ENCODE measurements around the gene WDR90.

Gene WDR90

DNA sequence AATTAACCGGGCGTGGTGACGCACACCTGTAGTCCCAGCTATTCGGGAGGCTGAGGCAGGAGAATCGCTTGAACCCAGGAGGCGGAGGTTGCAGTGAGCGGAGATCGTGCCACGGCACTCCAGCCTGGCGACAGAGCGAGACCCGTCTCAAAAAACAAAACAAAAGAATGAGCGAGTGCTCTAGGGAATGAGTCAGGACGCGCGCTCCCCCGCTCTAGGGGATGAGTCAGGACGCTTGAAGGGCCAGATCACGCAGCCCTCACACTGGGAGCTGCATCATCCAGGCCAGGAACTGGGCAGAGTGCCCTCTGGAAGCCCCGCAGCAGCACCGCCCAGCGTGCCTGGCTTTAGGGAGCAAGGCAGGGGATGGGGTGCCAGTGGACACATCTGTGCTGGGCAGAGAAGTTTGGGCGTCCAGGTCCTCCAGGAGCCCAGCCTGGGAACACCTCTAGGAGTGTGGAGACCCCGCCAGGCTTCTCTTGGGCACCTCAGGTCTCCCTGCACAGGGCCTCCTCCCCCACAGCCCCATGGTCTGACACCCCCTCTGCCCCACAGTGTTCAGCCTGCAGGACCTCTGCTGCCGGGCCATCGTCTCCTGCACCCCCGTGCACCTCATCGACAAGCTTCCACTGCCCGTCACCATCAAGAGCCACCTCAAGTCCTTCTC, 22.2 kb upstream of the WDR90 start:
- DNase-seq = no peak

DNA sequence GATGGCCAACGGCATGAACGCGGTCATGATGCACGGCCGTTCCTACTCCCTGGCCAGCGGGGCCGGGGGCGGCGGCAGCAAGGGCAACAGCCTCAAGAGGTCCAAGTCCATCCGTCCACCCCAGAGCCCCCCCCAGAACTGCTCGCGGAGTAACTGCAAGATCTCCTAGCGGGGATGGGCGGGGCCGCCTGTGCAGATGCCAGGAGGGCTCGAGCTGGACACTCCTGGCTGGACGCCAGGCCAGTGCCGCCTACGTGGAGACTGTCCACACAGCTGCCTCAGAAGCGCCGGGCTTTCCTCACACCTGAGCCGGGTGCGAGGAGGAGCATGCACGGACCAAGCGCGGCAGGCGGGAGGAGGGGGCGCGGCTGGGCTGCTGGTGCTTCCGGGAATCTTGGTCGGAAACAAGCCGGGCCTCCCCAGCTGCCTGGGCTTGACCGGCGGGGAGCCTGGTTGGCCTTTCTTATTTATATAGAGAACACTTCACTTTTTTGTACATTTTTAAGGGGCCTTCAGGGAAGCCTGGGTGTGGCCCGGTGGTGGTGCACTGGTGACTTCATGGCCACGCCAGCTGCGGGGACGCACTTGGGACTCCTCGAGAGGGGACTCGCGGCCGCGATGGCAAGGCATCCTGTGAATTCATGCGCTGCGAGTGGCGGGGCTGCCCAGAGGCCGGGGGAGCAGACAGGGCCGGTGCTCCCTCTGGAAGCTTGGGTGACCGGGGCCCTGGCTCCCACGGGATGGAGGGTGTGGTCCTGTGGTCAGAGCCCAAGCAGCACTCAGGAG, 21.5 kb upstream of the WDR90 start:
- no peak for DNase-seq

DNA sequence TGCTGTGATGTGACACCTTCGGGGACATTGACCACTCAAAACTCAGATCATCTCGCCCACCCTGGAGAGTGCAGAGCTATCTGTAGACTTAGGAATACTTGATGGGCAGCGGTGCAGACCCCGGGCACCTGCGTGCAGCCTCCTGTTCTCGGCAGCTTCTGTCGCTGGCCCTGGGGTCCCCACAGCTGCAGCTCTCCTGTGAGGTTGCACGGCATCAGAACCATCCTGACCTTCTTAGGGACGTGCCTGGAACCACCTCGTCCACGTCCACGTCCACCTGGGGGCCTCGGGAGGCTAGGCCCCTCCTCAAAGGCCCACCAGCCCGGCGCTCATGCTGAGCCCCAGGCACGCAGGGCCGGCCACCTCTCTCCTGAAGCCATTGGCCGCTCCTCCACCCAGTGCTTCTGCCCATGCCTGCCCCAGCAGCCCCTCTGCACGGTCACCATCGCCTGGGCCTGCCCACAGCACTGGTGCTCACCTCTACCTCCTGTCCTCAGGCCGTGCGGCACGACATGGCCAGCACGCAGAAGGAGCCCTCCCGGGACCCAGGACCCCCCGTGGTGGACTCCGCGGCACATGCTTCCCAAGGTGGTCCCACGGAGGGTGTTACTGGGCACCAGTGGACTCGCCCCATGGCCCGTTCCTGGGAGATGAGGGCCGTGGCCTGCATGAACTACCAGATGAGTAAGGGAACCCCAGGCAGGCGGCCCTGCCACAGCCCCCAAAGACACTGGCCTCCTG, 20.7 kb upstream of the WDR90 start:
- DNase-seq = no peak

DNA sequence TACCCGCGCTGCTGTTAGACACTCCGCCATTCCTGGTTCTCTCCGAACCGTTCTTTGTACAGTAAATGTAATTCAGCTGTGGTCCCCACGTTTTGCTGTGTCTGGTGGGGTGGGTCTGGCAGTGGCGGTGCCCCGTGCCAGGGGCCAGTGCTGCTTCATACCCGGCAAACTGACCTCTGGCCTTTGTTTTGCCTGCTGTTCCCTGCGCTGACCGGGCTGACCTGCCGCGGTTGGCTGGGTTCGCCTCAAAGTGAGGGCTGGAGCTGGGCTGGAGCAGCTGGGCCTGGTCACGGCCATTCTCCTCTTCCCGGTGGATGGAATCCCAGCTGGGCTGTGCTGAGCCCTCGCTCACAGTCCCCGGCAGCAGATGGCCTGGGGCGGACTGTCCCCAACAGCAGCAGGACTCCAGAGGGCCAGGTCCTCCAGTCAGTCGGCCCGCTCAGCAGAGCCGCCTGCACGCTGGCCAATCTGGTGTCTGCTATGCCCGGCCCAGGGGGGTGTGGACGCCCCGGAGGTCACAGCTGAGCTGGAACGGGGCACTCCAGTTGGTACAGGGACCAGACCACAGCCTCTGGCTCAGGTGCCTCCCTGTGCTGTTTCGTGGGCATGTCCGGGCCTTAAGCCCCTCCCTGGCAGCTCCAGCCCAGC, 19.9 kb upstream of the WDR90 start:
- no peak for DNase-seq

DNA sequence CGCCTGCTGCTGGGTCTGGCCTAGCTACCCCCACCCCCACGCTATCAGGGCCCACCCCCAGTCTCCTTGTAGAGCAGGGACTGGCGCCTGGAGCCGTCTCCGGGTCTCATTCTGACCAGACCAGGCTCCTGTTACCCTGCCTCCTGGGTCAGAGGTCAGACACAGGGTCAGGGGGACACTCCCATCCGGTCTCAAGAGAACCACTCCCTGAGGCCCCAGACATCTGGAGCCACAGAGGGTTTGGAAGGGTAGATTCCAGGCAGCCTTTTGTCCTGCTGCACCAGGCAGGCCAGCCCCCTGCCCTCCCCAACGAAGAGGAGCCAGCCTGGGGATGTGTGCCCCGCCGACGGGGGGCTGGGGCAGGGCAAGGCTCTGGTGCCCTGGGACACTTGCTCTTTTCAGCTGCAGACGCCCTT, 19.3 kb upstream of the WDR90 start:
- no peak for DNase-seq

DNA sequence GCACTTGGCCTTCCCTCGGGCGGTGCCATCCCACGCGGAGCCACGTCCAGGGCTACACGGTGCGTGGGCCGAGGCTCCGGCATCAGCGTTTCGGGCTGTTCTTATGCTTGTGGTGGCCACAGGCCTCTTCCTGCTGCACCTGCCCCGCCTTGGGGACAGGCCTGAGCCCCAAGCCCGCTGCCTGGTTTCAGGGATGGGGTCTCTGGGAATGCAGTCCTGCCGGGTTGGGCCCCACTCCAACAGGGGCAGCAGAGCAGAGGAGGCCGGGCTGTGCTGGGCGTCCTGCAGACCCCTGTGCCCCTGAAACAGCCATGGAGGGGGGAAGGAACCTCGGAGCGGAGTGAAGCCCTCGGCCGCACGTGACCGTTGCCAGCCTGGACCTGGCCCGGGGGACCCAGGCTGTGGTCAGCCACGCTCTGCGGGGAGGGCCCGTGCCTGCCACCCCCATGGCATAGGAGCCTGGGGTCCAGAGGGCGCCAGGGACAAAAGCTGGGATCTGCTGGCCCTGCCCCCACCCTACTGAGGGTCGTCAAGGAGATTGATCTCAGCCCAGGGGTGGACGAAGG, 18.8 kb upstream of the WDR90 start:
- DNase-seq = no peak

DNA sequence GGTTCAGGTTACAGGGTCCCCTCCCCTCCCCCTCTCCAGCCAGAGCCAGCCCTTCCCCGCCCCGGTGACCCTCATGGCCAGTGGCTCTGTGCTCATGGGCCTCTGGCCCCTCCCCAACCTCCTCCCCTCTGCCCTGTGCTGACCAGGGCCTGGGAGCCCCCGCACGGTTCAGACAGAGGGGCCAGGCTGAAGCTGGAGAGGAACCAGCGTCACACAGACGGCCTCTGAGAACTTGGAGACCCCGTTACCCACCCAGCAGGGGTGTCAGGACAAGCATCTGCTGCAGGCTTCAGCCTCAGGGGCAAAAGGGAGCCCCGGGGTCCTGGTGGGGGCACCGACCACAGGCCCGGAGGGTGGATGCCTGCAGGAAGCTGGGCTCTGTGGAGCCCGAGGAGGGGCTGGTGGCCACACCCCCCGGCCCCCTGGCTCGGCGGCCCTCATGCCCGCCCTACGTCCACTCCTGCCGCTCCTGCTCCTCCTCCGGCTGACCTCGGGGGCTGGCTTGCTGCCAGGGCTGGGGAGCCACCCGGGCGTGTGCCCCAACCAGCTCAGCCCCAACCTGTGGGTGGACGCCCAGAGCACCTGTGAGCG, 18.3 kb upstream of the WDR90 start, which contains the start of gene WFIKKN1:
Gene WFIKKN1, plus strand, starts transcription at position 171 of the 591 bp plus-strand sequence. Its CDS starts 269 bp downstream, at position 440.
- no peak for DNase-seq

DNA sequence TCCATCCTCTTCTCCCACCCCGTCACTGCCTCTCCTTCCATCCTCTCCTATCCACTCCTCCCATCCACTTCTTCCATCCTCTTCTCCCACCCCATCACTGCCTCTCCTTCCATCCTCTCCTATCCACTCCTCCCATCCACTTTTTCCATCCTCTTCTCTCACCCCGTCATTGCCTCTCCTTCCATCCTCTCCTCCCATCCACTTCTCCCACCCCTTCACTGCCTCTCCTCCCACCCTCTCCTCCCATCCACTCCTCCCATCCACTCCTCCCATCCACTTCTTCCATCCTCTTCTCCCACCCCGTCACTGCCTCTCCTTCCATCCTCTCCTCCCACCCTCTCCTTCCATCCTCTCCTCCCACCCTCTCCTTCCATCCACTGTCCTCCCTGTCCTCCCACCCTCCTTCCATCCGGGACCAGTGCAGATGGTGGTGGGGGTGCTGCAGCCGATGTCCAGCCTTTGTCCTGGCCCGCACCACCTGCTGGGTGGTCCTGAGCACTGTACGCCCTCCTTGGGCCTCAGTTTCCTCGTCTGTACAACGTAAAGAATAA, 17.3 kb upstream of the WDR90 start:
- no peak for DNase-seq

DNA sequence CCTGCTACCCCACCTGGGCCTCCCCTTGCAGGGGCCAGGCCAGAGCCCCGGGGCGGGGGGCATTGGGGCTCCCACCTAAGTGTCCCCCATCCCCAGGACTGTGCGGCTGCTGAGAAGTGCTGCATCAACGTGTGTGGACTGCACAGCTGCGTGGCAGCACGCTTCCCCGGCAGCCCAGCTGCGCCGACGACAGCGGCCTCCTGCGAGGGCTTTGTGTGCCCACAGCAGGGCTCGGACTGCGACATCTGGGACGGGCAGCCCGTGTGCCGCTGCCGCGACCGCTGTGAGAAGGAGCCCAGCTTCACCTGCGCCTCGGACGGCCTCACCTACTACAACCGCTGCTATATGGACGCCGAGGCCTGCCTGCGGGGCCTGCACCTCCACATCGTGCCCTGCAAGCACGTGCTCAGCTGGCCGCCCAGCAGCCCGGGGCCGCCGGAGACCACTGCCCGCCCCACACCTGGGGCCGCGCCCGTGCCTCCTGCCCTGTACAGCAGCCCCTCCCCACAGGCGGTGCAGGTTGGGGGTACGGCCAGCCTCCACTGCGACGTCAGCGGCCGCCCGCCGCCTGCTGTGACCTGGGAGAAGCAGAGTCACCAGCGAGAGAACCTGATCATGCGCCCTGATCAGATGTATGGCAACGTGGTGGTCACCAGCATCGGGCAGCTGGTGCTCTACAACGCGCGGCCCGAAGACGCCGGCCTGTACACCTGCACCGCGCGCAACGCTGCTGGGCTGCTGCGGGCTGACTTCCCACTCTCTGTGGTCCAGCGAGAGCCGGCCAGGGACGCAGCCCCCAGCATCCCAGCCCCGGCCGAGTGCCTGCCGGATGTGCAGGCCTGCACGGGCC, 16.5 kb upstream of the WDR90 start:
- no peak for DNase-seq

DNA sequence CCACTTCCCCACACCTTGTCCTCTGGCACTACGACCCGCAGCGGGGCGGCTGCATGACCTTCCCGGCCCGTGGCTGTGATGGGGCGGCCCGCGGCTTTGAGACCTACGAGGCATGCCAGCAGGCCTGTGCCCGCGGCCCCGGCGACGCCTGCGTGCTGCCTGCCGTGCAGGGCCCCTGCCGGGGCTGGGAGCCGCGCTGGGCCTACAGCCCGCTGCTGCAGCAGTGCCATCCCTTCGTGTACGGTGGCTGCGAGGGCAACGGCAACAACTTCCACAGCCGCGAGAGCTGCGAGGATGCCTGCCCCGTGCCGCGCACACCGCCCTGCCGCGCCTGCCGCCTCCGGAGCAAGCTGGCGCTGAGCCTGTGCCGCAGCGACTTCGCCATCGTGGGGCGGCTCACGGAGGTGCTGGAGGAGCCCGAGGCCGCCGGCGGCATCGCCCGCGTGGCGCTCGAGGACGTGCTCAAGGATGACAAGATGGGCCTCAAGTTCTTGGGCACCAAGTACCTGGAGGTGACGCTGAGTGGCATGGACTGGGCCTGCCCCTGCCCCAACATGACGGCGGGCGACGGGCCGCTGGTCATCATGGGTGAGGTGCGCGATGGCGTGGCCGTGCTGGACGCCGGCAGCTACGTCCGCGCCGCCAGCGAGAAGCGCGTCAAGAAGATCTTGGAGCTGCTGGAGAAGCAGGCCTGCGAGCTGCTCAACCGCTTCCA, 15.7 kb upstream of the WDR90 start:
- no peak for DNase-seq

DNA sequence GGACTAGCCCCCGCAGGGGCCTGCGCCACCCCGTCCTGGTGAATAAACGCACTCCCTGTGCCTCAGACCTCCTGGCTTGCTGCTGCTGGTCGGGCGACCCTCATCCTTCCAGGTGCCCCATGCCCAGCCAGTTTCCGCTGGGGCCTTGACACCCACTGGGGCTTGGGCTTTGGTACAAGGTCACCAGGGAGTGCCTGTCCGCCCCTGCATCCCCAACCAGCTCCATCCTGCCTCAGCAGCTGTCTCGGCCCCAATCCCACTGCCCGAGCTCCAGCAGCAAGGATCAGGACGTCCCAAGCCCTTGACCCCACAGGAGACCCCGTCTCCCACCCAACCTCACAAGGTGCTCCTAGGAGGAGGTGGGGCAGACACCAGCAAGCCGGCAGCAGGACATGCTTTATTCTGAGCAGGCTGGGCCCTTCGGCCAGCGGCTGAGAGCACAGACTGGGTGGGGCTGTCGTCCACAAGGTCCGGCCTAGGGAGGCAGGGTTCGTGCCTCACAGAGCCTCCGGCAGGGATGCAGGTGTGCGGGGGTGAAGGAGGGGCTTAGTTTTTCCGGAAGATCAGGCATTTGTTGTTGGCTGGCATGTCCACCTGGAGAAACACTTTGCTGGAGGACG, 15.0 kb upstream of the WDR90 start:
- DNase-seq = no peak

DNA sequence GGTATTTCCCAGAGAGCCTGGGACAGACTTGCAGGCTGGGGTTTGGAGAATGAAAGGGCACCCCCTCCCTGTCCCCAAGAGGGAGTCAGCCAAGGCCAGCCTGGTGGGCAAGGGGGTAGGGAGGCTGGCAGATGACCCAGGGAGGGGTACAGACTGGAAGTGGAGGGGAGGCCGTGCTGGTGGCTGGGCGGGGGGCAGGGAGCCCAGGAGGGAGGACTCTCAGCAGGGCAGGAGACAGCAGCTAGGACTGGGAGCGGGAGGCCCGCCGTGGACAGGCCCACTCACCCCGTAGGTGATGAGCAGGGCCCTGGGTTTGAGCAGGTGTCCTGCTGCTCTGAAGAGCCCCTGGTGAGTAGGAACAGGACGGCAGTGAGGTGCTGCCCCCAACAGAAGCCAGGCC, 14.2 kb upstream of the WDR90 start:
- no peak for DNase-seq

DNA sequence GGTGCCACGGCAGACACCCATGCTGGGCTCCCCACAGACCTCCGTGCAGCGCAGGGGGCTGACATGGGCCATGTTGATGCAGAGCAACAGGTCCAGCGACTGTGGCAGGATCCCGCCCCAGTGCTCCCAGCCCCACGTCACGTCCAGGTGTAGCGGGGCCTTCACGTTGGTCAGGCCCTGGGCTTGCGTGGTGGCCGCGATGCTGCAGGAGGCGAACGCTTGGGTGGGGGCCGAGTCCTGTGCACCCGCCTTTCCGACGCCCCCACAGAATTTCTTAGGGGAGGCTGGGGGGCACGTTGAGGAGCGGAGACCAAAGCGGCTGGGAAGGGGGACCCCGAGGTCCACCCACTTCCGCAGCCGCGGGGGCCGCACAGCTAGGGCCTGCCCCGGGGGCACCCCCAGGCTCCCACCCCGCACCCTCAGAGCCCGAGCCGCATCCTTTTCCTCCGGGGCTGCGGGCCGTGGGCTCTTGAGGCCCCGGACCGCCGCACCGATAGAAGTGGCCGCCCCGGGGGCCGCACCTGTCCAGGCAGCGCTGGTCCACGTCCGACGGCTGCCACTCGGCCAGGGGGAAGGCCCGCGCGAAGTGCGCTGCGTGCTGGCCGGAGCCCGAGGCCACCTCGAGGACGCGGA, 13.5 kb upstream of the WDR90 start:
- DNase-seq = no peak

DNA sequence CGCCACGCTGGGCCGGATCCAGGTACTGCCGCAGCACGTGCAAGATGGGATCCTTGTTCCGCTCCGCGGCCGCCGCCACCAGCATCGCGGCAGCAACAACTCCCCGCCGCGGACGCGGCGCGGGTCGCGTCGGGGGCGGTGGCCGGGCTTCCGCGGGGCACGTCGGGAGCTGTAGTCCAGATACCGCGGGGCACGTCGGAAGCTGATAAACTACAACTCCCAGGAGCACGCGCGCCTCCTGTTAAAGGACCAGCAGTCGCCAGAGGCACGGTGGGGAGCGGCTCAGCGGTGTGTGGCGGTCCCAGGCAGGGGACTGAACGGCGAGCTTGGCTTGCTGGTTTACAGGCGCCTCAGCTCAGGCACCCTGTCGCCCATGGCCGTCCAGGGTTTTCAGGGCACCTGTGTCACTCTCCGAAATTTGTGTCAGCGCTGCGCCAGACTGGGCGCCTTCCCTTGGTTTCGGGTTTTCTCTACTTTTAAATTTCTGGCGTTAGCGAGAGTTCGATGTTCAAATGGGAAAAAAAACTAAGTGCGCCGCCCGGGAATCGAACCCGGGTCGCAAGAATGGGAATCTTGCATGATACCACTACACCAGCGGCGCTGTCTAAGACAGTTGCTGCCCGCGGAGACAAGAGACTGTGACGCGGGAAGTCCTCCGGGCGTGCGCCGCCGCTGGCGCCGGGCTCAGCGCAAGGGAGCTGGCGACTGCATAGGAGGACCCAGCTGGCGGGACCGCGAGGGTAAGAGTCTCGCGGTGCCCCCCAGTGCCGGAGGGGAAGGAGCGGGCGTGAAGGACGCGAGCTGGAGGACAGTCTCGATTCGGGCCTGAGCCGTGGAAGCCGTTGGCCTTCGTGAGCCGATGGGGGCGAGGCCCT, 12.7 kb upstream of the WDR90 start, which contains the start of gene METTL26:
Gene METTL26, minus strand, starts transcription at position 100 of the 875 bp plus-strand sequence. Its CDS starts 15 bp downstream, at position 85.
- peak; percentile 98 for DNase-seq

DNA sequence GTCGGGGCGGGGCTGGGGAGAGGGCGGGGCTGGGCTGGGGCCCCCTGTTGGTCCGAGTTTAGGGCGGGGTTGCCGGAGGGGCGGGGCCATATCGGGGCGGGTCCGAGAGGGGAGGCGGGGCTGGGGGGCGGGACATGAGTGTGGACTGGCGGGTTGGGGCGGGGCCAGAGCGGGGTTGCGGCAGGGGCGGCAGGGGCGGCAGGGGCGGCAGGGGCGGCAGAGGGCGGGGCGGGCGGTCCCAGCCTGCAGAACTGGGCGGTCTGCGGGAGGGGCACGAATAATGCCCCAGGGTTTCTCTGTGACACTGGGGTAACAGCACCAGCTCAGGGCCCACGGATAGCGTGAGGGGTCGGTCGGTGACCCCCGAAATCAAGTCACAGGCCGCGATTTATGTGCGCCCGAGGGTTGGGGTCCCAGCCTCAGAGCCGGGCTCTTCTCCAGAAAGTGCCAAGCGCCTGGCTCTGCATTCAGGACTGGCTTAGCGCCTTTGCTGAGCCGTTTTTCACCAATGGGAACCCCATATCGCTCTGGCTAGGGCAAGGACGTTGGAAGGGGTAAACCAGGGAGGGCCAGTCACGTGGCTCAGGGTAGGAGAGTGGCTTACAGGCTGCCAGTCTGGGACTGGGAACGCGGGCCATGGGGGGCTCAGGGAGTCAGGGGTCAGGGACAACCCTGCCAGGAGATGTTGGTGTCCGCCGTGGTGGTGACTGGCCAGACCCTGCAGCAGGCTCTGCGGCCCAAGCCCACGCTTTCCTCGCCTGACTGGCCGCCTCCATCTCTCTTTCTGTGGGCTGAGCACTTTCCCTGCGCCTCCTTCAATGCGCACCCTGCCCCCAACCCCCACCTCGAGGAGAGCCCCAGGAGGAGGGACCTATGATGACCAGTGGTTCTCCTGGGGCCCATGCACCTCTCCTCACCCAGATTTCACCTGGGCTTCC, 11.8 kb upstream of the WDR90 start:
- peak; percentile 91 for DNase-seq

DNA sequence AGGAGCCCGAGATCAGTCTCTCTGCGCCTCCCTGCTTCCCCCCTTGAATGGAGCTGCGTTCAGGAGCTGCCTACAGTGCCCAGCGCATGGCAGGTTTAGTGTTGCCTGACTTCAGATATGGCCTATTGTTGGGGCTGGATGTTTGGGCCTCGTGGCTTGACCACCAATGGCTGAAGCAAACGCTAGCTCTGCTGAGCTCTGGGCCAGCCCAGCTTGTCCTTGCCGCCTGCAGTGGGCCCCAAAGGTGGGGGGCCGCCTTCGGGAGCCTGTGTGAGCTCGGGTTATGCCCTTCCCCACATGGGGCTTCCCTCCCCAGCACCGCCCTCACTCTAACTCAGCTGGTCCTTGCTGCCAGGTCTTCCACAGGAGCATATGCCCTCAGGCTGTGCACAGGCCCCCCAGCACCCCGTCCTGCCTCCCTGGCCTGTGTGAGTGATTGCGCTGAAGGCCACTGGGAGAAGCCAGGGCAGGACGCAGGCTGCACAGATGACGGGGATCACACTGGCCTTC, 11.1 kb upstream of the WDR90 start:
- no peak for DNase-seq

DNA sequence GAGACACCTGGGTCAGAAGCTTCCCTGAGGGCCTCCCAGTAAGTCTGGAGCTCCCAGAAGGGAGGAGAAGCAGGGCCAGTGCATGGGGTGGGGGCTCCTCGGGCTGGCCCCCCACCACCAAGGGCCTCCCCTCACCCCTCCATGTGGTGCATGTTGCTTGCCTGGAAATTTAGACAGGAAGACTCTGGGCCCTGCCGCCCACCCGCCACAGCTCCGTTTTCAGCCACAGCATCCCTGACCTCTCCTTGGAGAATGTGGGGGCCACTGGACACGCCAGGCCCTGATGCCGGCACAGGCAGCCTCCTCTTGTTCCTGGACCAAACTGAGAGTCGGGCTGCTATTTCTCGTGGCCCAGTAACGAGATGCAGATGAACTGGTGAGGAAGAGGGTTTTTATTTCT, 10.3 kb upstream of the WDR90 start:
- DNase-seq = no peak

Data from stimulated activated CD8-positive, alpha-beta memory T cell treated with anti-CD3 and anti-CD28 coated beads, Interleukin-4, amount 100 ng/mL, for 48 hours (primary cell).